ENCODE results near the gene PET100. TPM values are rescaled to one million over a fixed set of nuclear protein-coding genes. Genes with fewer than 3 reads are reported as not detected.

PET100 gene
- total RNA-seq, 1 donor from 2014 or later, result 10.3 TPM

GRCh38 chr19:7678971-7679751 is 49.6 kb downstream of the PET100 start:
- DNase-seq (ENCODE audit: low read depth) (peak; percentile 6), FAIRE-seq (no peak)
- peaks cover 6% of the 10 kb centered on the region for H3K36me3 ChIP-seq (ENCODE audit: control insufficient read depth, insufficient read depth, low read length)
- no peak for TF ChIP-seq CTCF (IDR thresholded peaks at IDR 0.05; ENCODE audit: insufficient read depth, low read length, severe bottlenecking)
- no peaks in the 10 kb centered on the region for H3K27me3 ChIP-seq (ENCODE audit: control insufficient read depth, insufficient read depth, low read length)
- no peak overlapping the region for H3K4me3 ChIP-seq (ENCODE audit: low read depth, low read length)

GRCh38 chr19:7679771-7680605 is 50.4 kb downstream of the PET100 start:
- TF ChIP-seq CTCF (IDR thresholded peaks at IDR 0.05; ENCODE audit: insufficient read depth, low read length, severe bottlenecking), result no peak
- H3K27me3 ChIP-seq (ENCODE audit: control insufficient read depth, insufficient read depth, low read length), result no peaks in the 10 kb centered on the region
- no peak overlapping the region for H3K4me3 ChIP-seq (ENCODE audit: low read depth, low read length)
- no peak for DNase-seq (ENCODE audit: low read depth)
- no peak for FAIRE-seq
- peaks cover 6% of the 10 kb centered on the region for H3K36me3 ChIP-seq (ENCODE audit: control insufficient read depth, insufficient read depth, low read length)

GRCh38 chr19:7680606-7681339 is 51.2 kb downstream of the PET100 start, which contains the start of gene TRAPPC5:
Gene TRAPPC5 (plus strand): TSS chr19:7680833. CDS start chr19:7682254, 1,421 bp downstream.
- peak; percentile 42 for DNase-seq (ENCODE audit: low read depth)
- Histone ChIP-seq H3K27me3 (ENCODE audit: control insufficient read depth, insufficient read depth, low read length) (no peaks in the 10 kb centered on the region), H3K4me3 (ENCODE audit: low read depth, low read length) (peak within 1 kb of the TSS; percentile 99), H3K36me3 (ENCODE audit: control insufficient read depth, insufficient read depth, low read length) (peaks cover 6% of the 10 kb centered on the region)
- no peak for FAIRE-seq
- peak; percentile 78 for TF ChIP-seq CTCF (IDR thresholded peaks at IDR 0.05; ENCODE audit: insufficient read depth, low read length, severe bottlenecking)

Other genes starting within 250 kb of the PET100 start
- 2.1 and 3.8 TPM in 2 replicates for gene PEX11G, start 140.8 kb upstream of the PET100 start, total RNA-seq
- gene ZNF358, start 113.7 kb upstream of the PET100 start, total RNA-seq, result 3.5 and 3.9 TPM in 2 replicates
- gene MCOLN1, start 107.2 kb upstream of the PET100 start, total RNA-seq, result 3.7 and 3.8 TPM in 2 replicates
- gene PNPLA6, start 94.1 kb upstream of the PET100 start, total RNA-seq, result 35.6 and 40.8 TPM in 2 replicates
- gene CAMSAP3, start 33.9 kb upstream of the PET100 start, total RNA-seq, result 2.4 and 7.0 TPM in 2 replicates
- gene XAB2, start 248 bp upstream of the PET100 start, total RNA-seq, result 21.8 and 23.4 TPM in 2 replicates
- gene PCP2, start 3.9 kb downstream of the PET100 start, total RNA-seq, result not detected in 2 replicates
- gene STXBP2, start 7.3 kb downstream of the PET100 start, total RNA-seq, result 47.9 and 89.4 TPM in 2 replicates
- gene RETN, start 39.3 kb downstream of the PET100 start, total RNA-seq, result not detected in 2 replicates
- not detected in 2 replicates for gene MCEMP1, start 47.3 kb downstream of the PET100 start, total RNA-seq
- gene TRAPPC5, start 51.0 kb downstream of the PET100 start, total RNA-seq, result 29.2 and 141 TPM in 2 replicates
- not detected in 2 replicates for gene FCER2, start 72.3 kb downstream of the PET100 start, total RNA-seq
- not detected in 2 replicates for gene CLEC4G, start 102.3 kb downstream of the PET100 start, total RNA-seq
- not detected in 2 replicates for gene CD209, start 117.7 kb downstream of the PET100 start, total RNA-seq
- not detected in 2 replicates for gene CLEC4M, start 133.4 kb downstream of the PET100 start, total RNA-seq
- 9.2 and 19.5 TPM in 2 replicates for gene EVI5L, start 200.4 kb downstream of the PET100 start, total RNA-seq
- 0.13 TPM in 1 of 2 replicates, not detected in the other for gene PRR36, start 244.6 kb downstream of the PET100 start, total RNA-seq